Liver (tissue), 9 donors: ENCODE data around the gene ALMS1. TPM values are rescaled to one million over a fixed set of nuclear protein-coding genes. Genes with fewer than 3 reads are reported as not detected.

Experiments used
- DNase-seq: peaks from one replicate; pipeline ENCODE4 v3.0.0-alpha.2; 2017; ENCODE audit warnings: low spot score
- H3K27ac ChIP-seq, 2 donors: one replicate each; pipeline ENCODE4 v1.7.0; 2013; ENCODE audit warnings: inconsistent platforms in 2 of 2, low read length in 2 of 2, control low read depth in 1 of 2, low read depth in 1 of 2, mild to moderate bottlenecking in 1 of 2
- H3K27me3 ChIP-seq, 4 donors: one replicate each; pipeline versions ENCODE4 v1.6.1 to v1.7.0; 2013; ENCODE audit warnings: low read length in 3 of 4, inconsistent platforms in 1 of 4, mild to moderate bottlenecking in 1 of 4, moderate library complexity in 1 of 4; ENCODE audit not compliant: control insufficient read depth in 4 of 4, insufficient read depth in 4 of 4
- H3K36me3 ChIP-seq, 4 donors: one replicate each; pipeline versions ENCODE4 v1.6.1 to v1.7.0; 2013; ENCODE audit warnings: low read length in 3 of 4, mild to moderate bottlenecking in 3 of 4, low read depth in 1 of 4, moderate library complexity in 1 of 4; ENCODE audit not compliant: control insufficient read depth in 4 of 4, insufficient read depth in 3 of 4
- H3K4me1 ChIP-seq, 4 donors: one replicate each; pipeline versions ENCODE4 v1.6.1 to v1.7.0; 2013; ENCODE audit warnings: low read length in 3 of 4, mild to moderate bottlenecking in 3 of 4, moderate library complexity in 1 of 4; ENCODE audit not compliant: control insufficient read depth in 4 of 4, insufficient read depth in 4 of 4
- H3K4me3 ChIP-seq, 3 donors: one replicate each; pipeline versions ENCODE4 v1.6.1 to v1.7.0; 2013; ENCODE audit warnings: low read length in 3 of 3, control low read depth in 1 of 3, low read depth in 1 of 3, mild to moderate bottlenecking in 1 of 3
- H3K9ac ChIP-seq, 2 donors: one replicate each; pipeline ENCODE4 v1.7.0; 2013; ENCODE audit warnings: low read length in 2 of 2, mild to moderate bottlenecking in 2 of 2, moderate library complexity in 2 of 2, control low read depth in 1 of 2, low read depth in 1 of 2
- H3K9me3 ChIP-seq, 4 donors: one replicate each; pipeline versions ENCODE4 v1.6.1 to v1.7.0; 2013; ENCODE audit warnings: low read length in 3 of 4; ENCODE audit not compliant: control insufficient read depth in 4 of 4
- CTCF ChIP-seq: fragments of 150-350 bp; IDR thresholded peaks from 2 replicates; pipeline ENCODE4 v1.5.1; 2017; ENCODE audit warnings: improper control_type of control experiment, low read depth, low read length; ENCODE audit not compliant: missing input control
- EGR1 ChIP-seq, 2 donors: IDR thresholded peaks; 2 replicates each; pipeline ENCODE4 v1.6.1; 2016 to 2018; ENCODE audit warnings: antibody characterized with exemption in 2 of 2, low read depth in 2 of 2
- FOXA1 ChIP-seq: IDR thresholded peaks from 2 replicates; pipeline ENCODE4 v1.6.1; 2016; ENCODE audit warnings: antibody characterized with exemption
- FOXA2 ChIP-seq: IDR thresholded peaks from 2 replicates; pipeline ENCODE4 v1.6.1; 2016; ENCODE audit warnings: antibody characterized with exemption
- GABPA ChIP-seq, 2 donors: IDR thresholded peaks in 1 of 2; conservative IDR thresholded peaks in 1 of 2; 2 replicates each; pipeline ENCODE4 v1.6.1; 2016; ENCODE audit warnings: antibody characterized with exemption in 2 of 2, mild to moderate bottlenecking in 1 of 2, moderate library complexity in 1 of 2
- HNF4A ChIP-seq, 2 donors: conservative IDR thresholded peaks; 2 replicates each; pipeline ENCODE4 v1.6.1; 2016; ENCODE audit warnings: antibody characterized with exemption in 2 of 2, mild to moderate bottlenecking in 2 of 2
- HNF4G ChIP-seq: IDR thresholded peaks from 2 replicates; pipeline ENCODE4 v1.6.1; 2016; ENCODE audit warnings: antibody characterized with exemption
- JUND ChIP-seq, 2 donors: IDR thresholded peaks; 2 replicates each; pipeline ENCODE4 v1.6.1; 2016; ENCODE audit warnings: antibody characterized with exemption in 2 of 2
- MAX ChIP-seq: IDR thresholded peaks from 2 replicates; pipeline ENCODE4 v1.6.1; 2016; ENCODE audit warnings: antibody characterized with exemption
- NR2F2 ChIP-seq: IDR thresholded peaks from 2 replicates; pipeline ENCODE4 v1.6.1; 2016; ENCODE audit warnings: antibody characterized with exemption
- RAD21 ChIP-seq, 2 donors: IDR thresholded peaks; 2 replicates each; pipeline ENCODE4 v1.6.1; 2016; ENCODE audit warnings: antibody characterized with exemption in 2 of 2, mild to moderate bottlenecking in 2 of 2
- REST ChIP-seq: IDR thresholded peaks from 2 replicates; pipeline ENCODE4 v1.6.1; 2016; ENCODE audit warnings: antibody characterized with exemption, mild to moderate bottlenecking
- RXRA ChIP-seq, 2 donors: IDR thresholded peaks; 2 replicates each; pipeline ENCODE4 v1.6.1; 2017 to 2018; ENCODE audit warnings: antibody characterized with exemption in 2 of 2, mild to moderate bottlenecking in 1 of 2
- SP1 ChIP-seq: IDR thresholded peaks from 2 replicates; pipeline ENCODE4 v1.6.1; 2018; ENCODE audit warnings: antibody characterized with exemption, mild to moderate bottlenecking
- TAF1 ChIP-seq: conservative IDR thresholded peaks from 2 replicates; pipeline ENCODE4 v1.6.1; 2016; ENCODE audit warnings: antibody characterized with exemption, mild to moderate bottlenecking
- YY1 ChIP-seq: IDR thresholded peaks from 2 replicates; pipeline ENCODE4 v1.6.1; 2016; ENCODE audit warnings: antibody characterized with exemption, mild to moderate bottlenecking
- ZBTB33 ChIP-seq: IDR thresholded peaks from 2 replicates; pipeline ENCODE4 v1.6.1; 2016; ENCODE audit warnings: antibody characterized with exemption
- WGBS: extraction: QIAGEN DNeasy Blood & Tissue Kit; methylation state at CpG from one replicate; pipeline ENCODE4 v1.1.7; 2013; 5-methylcytosine and 5-hydroxymethylcytosine counted together
- polyA plus RNA-seq, 2 donors: library from polyadenylated mRNA; stranded (reverse) in 1 of 2; unstranded in 1 of 2; fragments of 200-250 nt in 1 of 2; fragments of >200 nt in 1 of 2; fragmentation: Nextera tagmentation in 1 of 2; extraction: Ambion mirVana in 1 of 2; gene quantifications; one replicate each; pipeline versions ENCODE4 v1.2.1 to v1.2.3, GENCODE V29; 2013 to 2015
- total RNA-seq, 2 donors: library from RNA; depleted of rRNA; stranded (reverse); fragments of >200 nt; gene quantifications; one replicate each; pipeline ENCODE4 v1.2.3, GENCODE V29; 2014
- donor health status: healthy.
- donor health status: healthy.
- donor health status: healthy.
- donor health status: healthy.
- donor health status: healthy.

ALMS1 gene
- total and polyA plus RNA-seq, 4 donors = 2.1 to 18.3 (median 7.0) TPM

- Histone ChIP-seq H3K4me1 (no peaks in the 10 kb centered on the region), H3K36me3 (no peaks in the 10 kb centered on the region), H3K27me3 (no peaks in the 10 kb centered on the region), H3K9ac (no peak overlapping the region), H3K27ac (no peak overlapping the region), H3K9me3 (peaks cover 0 to 2% (median 0%) of the 10 kb centered on the region in 4 donors), H3K4me3 (no peak overlapping the region)
- no peak for DNase-seq
- no peak for TF ChIP-seq NR2F2
- TF ChIP-seq SP1 = no peak
- TF ChIP-seq FOXA1 = no peak
- TF ChIP-seq REST = no peak
- TF ChIP-seq JUND (IDR thresholded peaks at IDR 0.05) = no peak
- TF ChIP-seq HNF4G = no peak
- TF ChIP-seq GABPA (IDR thresholded peaks at IDR 0.05 in 1 of 2, conservative IDR thresholded peaks at IDR 0.05 in 1 of 2) = no peak
- TF ChIP-seq RAD21 (IDR thresholded peaks at IDR 0.05) = no peak
- no peak for TF ChIP-seq RXRA (IDR thresholded peaks at IDR 0.05)
- TF ChIP-seq ZBTB33 = no peak
- TF ChIP-seq HNF4A (conservative IDR thresholded peaks at IDR 0.05) = no peak
- no peak for TF ChIP-seq MAX
- TF ChIP-seq CTCF = no peak
- no peak for TF ChIP-seq EGR1 (IDR thresholded peaks at IDR 0.05; ENCODE audit: low read depth in 2 of 2)
- TF ChIP-seq FOXA2 = no peak
- 85% methylated on average over 3 of the region's 3 CpGs for WGBS
These were observed 22.6 kb downstream of the ALMS1 start for GRCh38 chr2:73408198-73408597.

GRCh38 chr2:73414696-73415095 is 29.1 kb downstream of the ALMS1 start:
- no peak for DNase-seq
- TF ChIP-seq NR2F2 (no peak), JUND (IDR thresholded peaks at IDR 0.05) (no peak), YY1 (no peak), GABPA (IDR thresholded peaks at IDR 0.05 in 1 of 2, conservative IDR thresholded peaks at IDR 0.05 in 1 of 2) (no peak), MAX (no peak), EGR1 (IDR thresholded peaks at IDR 0.05; ENCODE audit: low read depth in 2 of 2) (no peak), HNF4A (conservative IDR thresholded peaks at IDR 0.05) (no peak), FOXA1 (no peak), ZBTB33 (no peak), TAF1 (no peak)
- WGBS = 98% methylated on average over 3 of the region's 3 CpGs
- H3K9ac ChIP-seq = no peak overlapping the region
- H3K27ac ChIP-seq = no peak overlapping the region
- no peaks in the 10 kb centered on the region for H3K27me3 ChIP-seq
- H3K4me1 ChIP-seq = no peaks in the 10 kb centered on the region
- no peaks in the 10 kb centered on the region for H3K36me3 ChIP-seq
- H3K4me3 ChIP-seq = no peak overlapping the region
- no peaks in the 10 kb centered on the region for H3K9me3 ChIP-seq
